ENCODE measurements around the gene ADGRB2.
A peak's percentile ranks its signal among the peaks of the same experiment; 100 is the strongest.

The ADGRB2 gene

DNA sequence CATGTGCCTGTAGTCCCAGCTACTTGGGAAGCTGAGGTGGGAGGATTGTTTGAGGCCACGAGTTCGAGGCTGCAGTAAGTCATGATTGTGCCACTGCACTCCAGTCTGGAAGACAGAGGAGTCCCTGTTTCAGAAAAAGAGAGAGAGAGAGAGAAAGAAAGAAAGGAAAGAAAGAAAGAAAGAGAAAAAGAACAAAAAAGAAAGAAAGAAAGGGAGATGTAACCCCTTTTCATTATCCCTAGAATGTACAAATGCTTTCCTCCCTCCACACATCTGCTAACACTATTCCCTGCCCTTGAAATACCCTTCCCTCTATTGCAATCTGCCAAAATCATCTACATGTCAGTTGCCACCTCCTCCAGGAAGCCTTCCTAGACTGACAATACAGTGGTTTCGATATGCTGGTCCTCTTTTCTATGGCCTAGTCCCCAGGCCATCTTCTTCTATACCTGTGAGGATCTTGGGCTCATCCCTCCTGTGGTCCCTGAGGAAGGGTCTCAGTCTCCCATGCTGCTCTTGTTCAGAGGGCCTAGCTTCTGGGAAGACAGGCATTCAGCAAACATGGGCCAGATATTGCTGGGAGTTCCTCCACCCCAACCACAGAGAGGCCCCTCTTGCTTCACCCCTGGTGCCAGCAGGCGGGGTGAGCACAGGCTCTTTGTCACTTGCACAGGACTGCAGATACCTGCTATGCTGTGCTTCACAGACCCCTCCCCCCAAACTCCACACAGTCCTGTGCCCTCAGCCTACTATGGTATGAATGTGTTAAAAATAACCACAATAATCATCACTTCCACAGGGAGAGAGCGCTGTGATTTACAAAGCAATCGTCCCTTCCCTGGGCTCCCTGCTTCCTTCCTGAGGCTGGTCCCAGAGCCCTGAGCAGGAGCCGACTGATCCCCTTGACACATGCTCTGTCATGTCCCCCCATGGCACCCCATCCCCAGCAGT lies 14.1 kb downstream of the ADGRB2 start:
- DNase-seq (ENCODE audit: low spot score), result no peak

DNA sequence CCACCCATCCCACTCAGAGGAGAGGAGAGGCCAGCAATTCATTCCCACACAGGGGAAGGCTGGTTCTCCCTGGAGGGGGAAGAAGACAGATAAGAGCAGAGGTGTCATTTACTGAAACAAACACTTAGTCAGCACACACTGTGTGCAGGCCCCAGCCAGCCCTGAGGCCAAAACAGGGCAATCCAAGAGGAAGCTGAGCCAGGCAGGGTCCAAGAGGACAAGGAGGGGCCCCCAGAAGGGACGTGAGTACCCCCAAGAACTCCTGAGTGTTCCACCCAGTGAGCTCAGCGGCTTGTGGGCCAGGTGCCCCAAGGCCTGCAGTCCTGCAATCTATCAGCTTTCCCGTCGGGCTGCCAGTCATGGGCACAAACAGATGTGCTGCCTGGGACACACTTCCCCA lies 15.8 kb downstream of the ADGRB2 start:
- no peak for DNase-seq (ENCODE audit: low spot score)

DNA sequence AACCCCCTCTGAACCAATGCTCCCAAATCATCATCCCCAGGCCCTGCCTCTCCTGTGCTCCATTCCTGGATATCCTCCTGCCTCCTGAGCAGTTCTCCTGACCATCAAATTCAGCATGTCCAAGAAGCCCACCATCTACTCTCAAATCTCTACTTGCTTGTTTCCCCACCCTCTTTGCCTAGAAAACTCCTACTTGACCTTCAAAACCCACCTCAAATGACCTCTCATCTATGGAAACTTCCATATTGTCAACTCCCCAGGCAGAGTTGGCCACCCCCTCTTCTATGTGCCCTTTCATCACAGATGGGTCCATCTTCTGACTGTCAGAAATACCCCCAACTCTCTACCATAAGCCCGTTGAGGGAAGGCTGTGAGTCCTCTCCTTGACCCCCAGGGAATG lies 16.8 kb downstream of the ADGRB2 start:
- no peak for DNase-seq (ENCODE audit: low spot score)

DNA sequence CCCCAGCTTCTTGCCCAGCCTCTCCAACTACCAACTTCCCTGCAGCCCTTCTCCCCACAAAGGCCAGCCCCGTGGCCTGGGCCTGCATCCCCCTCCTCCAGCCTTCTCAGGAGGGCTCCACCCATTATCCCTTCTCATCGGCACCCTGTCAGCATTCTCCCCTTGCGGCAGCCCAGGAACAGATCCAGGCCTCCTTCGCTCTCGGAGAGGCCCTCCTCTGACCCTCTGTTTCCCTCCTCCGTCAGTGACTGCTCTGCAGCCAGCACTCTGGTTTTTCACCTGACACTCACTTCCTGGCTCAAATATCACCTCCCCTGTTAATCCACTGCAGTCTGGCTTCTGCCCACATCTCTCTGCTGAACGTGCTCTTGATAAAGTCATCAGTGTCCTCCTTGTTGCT lies 17.5 kb downstream of the ADGRB2 start:
- DNase-seq (ENCODE audit: low spot score), result no peak

DNA sequence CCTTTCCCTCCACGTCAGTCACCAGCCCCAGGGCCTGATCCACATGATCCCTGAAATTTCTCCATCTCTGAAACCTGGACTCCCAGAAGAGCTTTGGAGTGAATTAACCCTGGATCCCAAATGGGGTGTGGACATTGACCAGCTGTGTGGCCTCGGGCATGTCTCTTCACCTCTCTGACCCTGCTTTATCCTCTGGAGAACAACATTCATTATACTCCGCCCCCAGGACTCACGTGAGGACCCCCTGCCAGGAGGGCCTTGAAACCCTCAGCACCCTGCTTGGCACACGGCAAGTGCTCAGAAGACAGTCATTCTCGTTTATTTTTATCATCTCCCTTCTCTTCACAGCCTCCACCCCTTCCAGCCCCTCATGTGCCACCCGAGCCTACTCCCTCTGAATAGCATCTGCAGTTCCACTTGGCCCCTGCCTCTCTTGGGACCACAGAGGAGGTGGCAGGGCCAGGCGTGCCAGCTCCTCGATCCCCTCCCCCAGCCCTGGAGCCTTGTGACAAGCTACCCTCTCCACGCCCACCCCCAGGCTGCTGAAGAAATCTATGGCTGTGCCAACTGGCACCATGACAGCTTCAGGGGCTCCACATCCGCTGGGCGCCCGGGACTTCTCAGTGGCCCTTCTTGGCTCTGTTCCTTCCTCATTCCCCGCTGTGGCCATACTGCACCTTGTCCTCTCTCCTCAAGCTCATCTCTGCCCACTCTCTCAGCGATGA lies 18.0 kb downstream of the ADGRB2 start:
- no peak for DNase-seq (ENCODE audit: low spot score)

DNA sequence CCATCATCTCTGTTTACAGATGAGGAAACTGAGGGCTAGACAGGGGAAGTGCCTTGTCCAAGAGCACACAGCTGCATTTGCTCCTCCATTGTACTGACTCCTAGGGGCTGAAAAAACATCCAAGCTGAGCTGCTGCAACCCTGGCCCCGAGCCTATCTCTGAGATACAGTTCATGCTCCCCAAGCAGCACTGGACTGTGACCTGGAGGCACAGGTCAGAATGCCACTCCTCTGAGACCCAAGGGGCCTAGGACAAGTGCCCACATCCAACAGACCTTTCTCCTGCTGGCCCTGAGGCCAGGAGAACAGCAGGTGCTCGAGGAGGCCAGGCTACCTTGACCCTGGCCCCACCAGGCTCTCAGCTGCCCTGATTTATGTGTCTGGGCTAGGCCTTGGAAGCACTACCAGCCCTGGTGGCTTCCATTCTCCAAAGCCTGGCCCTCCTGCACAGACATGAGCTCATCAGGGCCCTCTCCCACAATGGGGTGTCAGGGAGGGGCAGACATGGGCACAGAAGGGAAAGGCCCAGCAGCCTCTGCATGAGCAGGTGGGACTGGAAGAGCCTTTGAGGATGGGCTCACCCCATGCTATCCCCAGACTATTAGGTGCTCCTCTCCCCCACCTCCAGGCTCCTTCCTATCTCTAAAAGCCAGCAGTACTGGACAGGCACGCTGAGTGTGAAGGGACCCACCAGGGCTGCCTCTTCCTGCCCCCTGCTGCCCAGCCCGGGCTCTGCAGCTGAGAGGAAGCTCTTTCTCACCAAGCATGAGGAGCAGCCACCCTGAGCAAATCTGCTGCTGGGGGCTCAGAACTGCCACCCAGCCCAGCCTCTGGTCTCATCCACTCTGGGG lies 18.8 kb downstream of the ADGRB2 start:
- peak; percentile 93 for DNase-seq (ENCODE audit: low spot score)

DNA sequence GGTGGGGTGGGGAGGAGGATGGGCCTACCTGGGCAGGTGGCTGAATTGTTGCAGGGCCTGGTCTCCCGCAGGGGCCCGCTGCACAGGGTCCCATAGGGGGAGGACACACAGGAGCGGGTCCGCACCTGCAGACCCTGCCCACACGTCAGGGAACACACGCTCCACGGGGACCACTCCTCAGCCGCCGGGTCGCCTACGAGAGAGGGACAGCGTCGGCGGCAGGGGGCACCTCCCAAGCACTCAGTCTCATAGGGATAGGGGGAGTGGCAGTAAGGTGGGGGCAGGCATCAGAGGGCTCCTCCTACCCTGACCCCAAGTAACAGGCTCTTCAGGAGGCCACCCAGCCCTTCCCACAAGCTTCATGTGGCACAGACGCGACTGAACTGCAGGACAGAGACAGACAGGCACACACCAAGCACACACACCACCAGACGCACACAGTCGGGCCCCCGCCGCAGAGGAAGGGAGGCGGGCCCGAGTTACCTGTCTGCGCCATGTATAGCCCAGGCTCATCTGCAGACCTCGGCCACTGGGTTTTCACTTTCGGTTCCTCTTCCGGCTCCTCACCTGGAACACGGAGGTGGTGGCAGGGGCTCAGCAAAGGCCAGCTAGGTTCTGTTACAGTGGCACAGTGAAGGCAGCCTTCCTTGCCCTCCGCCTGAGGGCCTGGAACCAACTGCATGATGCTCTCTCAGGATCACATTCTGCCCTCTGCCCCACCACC lies 19.8 kb downstream of the ADGRB2 start:
- no peak for DNase-seq (ENCODE audit: low spot score)

DNA sequence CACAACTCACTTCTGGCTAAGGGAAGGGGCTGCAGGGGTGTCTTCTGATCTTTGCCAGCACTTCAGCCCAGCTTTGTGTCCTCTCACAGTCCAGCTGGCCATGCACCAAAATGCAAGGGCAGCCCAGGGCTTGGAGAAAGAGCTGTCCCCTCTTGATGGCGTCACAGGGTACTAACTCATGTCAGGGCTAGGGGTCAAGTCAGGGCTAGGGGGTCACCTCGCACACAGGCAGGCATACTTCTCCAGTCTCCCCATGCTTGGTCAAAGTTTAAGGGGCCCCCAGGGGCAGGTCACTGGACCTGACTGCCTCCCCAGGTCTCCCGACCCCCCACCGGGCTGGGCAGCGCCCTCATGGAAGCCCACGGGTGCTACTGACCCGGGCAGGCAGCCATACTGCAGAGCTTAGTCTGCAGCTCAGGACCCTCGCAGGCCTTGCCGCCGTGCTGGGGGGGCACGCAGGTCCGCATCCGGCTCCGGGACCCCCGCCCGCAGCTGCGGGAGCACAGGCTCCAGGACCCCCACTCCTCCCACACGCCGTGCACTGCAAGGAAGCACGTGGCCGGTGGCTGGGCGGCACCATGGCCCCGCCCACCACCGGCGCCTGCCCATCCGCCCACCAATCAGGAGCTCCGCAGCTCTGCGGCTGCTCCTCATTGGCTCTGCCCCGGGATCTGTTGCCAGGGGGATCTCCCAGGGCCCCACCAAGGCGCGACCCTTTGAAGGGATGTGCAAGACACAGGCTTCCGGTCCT lies 21.5 kb downstream of the ADGRB2 start:
- DNase-seq (ENCODE audit: low spot score), result no peak

DNA sequence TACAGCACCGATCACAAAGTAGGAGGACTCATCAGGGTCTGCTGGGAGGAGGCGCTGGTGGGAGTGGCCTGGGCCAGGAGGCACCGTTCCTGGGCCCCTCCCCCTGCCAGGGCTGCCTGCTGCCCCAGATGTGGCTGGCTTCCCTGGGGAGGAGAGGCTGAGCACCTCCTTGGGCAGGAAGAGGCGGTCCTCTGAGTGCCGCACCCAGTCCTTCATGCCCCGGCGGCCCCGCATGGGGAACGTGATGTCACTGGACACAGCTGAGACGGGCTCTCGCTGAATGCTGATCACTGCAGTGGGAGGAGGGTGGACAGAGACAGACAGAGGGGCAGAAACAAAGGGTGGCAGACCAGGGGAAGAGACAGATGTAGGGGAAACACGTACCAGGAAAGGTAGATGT lies 24.8 kb downstream of the ADGRB2 start:
- no peak for DNase-seq (ENCODE audit: low spot score)

DNA sequence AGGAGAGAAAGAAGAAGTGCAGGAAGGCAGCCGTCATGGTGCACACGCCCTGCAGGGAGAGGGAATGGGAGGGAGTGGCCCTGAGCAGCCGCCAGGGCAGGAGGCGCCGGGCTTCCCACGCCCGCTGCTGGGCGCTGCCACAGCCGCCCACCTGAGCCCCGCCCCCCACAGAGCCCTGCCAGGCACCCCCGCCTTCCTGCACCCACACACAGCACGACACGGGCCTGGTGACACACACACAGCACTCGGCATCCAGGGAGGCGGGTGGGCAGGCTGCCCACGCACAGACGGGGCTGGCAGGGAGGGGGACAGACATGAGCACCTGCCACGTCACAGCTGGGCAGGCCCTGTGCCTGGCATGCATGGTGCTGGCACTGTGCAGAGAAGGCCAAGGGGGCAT lies 27.5 kb downstream of the ADGRB2 start:
- DNase-seq (ENCODE audit: low spot score), result no peak

DNA sequence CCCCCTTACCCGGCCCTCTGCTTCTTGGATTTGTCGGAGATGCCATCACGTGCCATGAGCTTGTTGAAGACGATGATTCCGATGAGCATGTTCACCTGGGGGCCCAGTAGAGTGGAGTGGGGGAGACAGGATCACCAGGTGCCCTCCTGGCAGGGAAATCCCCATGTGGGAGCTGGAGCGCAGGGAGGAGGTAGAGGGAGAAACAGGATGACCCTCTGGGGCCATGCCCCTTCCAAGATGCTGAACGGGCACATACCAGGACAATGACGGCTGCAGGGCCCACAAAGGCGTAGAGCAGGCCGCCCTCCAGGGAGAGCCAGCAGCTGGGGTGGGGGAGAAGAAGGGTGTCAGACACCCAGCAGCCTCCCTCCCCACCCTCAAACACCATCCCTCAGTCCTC lies 28.6 kb downstream of the ADGRB2 start:
- DNase-seq (ENCODE audit: low spot score), result no peak

DNA sequence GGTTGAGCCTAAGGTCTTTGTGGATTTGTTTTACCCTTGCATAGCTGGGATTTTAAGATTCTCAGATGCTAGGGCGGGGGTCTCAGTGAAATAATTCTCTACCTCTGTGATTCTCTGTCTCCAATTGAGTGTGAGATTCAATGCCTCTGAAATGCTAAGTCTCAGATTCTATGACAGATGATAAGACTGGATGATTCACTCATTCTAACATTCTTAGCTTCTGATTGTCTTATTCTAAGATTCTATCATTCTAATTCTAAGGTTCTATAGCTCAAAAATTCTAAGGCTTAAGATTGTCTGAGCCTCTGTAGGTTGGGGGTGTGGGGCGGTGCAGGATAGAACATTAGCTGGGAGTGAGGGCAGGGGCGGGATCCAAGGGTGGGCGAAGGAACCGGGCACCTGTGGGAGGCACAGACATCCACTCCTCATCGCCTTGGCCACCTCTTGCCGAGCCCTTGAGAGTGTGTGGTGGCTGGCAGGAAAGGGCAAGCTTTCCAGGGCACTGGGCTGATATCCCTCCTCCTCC lies 29.5 kb downstream of the ADGRB2 start:
- no peak for DNase-seq (ENCODE audit: low spot score)

DNA sequence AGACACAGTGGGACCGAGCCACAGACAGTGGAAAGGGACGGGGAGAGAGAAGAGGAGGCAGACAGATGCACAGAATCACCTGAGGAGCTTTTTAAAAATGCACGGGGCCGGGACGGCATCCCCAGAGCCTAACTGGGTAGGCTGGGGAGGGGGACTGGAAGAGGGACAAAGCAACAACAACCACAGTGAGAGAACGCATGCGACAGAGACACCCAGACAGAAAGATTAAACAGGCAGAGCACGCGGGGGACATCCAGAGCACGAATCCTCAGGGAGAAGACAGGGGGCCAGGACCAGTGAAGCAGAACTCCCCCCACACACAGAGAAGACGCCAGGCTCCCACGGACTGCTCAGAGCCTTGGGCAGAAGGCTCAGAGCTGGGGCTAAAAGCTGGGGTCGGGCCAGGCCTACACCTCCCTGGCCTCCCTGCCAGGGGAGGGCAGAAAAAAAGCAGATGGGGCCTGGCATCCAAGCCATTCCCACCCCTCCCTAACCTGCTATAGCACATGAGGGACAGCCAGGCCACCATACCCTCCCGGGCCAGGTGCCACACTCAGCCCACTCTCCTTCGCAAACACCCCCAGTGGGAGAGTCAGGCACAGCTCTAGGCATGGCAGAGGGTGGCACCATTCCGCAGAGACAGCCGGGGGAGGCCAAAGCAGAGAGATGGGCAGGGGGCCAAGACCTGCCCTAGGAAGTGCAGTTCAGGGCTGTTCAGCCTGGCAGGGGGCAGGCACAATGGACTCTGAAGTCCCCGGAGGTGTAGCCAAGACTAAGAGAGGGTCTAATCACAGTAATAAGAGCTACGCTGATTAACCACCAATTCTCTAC lies 30.5 kb downstream of the ADGRB2 start:
- DNase-seq (ENCODE audit: low spot score), result no peak

DNA sequence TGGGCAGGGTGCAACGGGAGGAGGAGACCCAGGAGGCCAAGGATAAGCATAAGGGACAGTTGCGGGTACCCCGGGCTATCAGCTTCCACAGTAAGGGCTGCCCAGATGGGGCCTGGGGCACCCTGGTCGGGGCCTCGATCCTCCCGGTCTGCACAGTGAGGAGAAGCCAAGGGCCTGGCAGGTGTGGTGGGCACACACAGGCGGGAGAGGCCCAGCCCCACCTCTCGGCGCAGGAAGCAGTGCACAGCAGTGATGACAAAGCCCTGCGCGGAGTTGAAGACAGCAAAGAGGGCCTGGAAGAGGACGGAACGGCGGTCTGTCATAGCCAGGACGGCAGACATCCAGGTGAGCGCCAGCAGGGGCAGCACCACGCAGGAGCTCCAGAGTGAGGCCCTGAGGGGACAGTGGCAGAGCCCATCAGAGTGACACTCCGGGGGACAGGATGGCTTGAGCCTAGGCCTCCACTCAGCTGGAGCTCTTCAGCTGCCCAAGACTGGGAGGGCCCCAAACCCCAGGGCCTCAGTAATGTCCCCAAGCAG lies 31.3 kb downstream of the ADGRB2 start:
- DNase-seq (ENCODE audit: low spot score), result no peak

DNA sequence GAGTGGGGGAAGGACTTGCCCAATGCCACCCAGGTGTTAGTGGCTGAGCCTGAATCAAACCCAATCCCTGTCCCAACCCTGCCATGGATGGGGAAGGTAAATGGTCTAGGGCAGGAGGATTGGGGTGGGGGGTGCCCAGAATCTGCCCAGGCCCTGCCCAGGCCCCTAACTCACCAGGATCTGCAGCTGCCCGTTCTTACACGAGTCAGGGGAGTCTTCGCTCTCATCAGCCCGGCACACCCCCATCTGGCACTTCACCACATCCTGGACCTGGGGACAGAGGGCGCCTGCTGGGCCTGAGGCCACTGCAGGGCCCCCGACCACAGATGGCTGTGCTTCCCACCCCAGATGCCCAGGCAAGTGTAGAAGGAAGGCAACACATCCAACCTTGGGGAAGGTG lies 31.8 kb downstream of the ADGRB2 start:
- no peak for DNase-seq (ENCODE audit: low spot score)

DNA sequence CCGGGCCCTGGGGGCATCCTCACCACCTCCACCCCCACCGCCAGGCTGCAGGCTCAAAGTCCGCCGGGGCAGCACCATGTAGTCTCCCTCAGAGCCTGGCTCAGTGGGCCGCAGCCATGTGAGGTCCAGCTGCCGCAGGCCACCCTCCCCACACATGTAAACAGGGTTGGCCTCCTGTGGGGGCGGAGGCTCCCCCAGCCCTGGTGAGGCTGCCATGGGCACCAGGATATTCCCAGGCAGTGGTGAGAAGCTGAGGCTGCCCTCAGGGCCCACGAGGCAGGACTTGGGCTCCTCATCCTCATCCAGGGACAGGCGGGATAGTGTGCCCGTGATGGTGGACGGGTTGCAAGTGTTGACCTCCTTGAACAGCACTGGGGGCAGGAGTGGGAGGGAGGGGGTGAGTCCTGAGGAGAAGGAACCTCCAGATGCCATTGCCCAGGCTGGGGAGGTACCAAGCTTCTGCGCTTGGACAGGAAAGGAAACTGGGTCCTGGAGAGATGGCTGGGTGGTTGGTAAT lies 33.0 kb downstream of the ADGRB2 start:
- DNase-seq (ENCODE audit: low spot score), result no peak

DNA sequence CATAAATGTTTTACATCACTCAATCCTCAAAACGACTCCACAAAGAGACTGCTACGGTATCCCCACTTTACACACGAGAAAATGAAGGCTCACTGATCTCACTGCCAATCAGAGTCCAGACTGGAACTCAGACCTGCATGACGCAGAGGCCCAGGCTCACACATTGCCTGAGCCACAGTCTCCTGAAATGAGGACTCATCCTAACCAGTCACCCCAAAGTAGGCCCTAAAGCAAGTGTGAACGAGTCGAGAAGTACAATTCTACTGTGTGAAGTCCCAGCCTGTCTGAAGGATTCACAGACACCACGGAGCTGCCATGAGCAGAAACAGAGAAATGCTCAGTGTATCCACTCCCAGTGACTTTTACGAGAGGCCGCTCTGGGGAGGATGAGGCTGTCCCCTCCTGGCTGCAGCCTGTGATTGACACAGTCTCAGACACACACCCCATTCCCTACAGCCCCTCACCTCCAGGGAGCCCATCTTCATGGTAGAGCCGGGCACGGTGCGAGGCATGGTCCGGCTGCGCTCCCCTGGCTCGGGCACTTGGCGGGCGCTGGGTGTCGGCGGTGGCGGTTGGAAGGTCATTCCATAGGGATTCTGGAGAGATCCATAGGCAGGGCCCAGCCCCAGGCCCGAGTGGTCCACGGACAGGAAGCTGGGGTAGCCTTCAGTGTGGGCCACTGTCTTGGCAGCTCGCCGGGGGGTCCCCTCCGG lies 33.6 kb downstream of the ADGRB2 start:
- no peak for DNase-seq (ENCODE audit: low spot score)

DNA sequence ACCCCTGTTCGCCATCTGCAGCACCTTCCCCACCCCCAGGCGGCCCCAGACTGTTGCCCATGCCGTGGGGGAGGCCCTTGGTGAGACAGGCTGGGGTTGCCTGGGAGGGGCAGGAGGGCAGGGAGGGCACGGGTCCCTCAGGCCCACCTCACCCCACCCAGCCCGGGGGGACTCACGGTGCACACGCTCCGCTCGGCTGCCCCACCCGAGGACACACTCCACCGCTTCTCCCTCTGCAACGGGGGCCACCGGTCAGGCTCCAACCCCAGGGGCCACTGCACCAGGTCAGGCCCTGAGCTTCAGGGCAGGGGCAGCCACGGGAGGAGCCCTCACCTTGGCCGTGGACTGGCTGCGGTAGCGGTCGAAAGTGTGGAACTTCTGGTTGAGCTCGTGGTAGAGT lies 36.3 kb downstream of the ADGRB2 start:
- no peak for DNase-seq (ENCODE audit: low spot score)

DNA sequence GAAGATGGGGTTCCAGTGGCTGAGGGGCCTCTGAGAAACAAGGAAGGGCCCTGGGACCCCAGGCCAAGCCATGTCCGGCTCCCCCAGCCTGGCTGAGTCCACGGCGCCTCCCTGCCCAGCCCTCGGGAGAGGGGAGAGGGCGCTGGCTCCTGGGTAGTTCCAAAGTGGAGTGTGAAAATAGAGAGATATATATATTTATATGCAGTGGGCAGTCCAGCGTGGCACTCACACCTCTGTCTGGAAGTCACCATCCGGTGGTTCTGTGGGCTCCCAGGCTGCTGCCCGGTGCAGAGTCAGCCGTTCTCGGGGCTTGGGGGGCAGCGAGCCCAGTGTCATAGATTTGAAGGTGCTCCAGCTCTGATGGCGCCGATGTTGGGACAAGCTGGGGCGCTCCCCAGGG lies 36.9 kb downstream of the ADGRB2 start:
- no peak for DNase-seq (ENCODE audit: low spot score)
